SU-DHL-6 (cell line): ENCODE data around the gene VGLL3.

Experiments
- CTCF ChIP-seq: fragments of 200-600 bp; sonication (generic); IDR thresholded peaks from one replicate; pipeline ENCODE4 v1.5.1; 2017; ENCODE audit warnings: antibody characterized with exemption, mild to moderate bottlenecking, low read length, moderate library complexity; ENCODE audit not compliant: insufficient read depth, poor library complexity, severe bottlenecking
- EZH2phosphoT487 ChIP-seq: fragments of 200-600 bp; sonication (generic), shearing (Covaris generic); conservative IDR thresholded peaks from 2 replicates; pipeline ENCODE4 v1.6.1; 2018; ENCODE audit warnings: mild to moderate bottlenecking, antibody characterized with exemption, low read length, moderate library complexity, mixed read lengths

GRCh38 chr3:87002346-87002745 is 11.4 kb upstream of the VGLL3 start:
- TF ChIP-seq CTCF (no peak), EZH2phosphoT487 (no peak)
